HEK293 (cell line): Measurements from ENCODE around the gene SZRD1.

Source experiments
- CTCF ChIP-seq: fragments of 450-650 bp; formaldehyde crosslinking; IDR thresholded peaks from 2 replicates; pipeline ENCODE4 v1.5.1; 2016; ENCODE audit warnings: missing biosample characterization, missing genetic modification characterization
- INSM2 ChIP-seq: fragments of 450-650 bp; formaldehyde crosslinking; IDR thresholded peaks from 2 replicates; pipeline ENCODE4 v1.5.1; 2016; ENCODE audit warnings: missing biosample characterization, missing genetic modification characterization
- ZNF596 ChIP-seq: fragments of 450-650 bp; IDR thresholded peaks from 2 replicates; pipeline ENCODE4 v1.5.0; 2018; ENCODE audit warnings: missing biosample characterization, mild to moderate bottlenecking, missing genetic modification characterization, moderate library complexity

GRCh38 chr1:16446116-16446515, 79.1 kb downstream of the SZRD1 start:
- no peak for TF ChIP-seq CTCF (tag by site-specific recombination)
- no peak for TF ChIP-seq ZNF596 (tag by site-specific recombination)
- no peak for TF ChIP-seq INSM2
